ENCODE data around the gene CMC4. TPM values are rescaled to one million over a fixed set of nuclear protein-coding genes. Genes with fewer than 3 reads are reported as not detected.
A peak's percentile ranks its signal among the peaks of the same experiment; 100 is the strongest.

Gene CMC4
- total and polyA plus RNA-seq, 9 of the 15 experiments (the other 6 are each of a cell fraction or from before 2014, with no cell fraction given), result 3.5 to 16.9 (median 8.2) TPM

DNA sequence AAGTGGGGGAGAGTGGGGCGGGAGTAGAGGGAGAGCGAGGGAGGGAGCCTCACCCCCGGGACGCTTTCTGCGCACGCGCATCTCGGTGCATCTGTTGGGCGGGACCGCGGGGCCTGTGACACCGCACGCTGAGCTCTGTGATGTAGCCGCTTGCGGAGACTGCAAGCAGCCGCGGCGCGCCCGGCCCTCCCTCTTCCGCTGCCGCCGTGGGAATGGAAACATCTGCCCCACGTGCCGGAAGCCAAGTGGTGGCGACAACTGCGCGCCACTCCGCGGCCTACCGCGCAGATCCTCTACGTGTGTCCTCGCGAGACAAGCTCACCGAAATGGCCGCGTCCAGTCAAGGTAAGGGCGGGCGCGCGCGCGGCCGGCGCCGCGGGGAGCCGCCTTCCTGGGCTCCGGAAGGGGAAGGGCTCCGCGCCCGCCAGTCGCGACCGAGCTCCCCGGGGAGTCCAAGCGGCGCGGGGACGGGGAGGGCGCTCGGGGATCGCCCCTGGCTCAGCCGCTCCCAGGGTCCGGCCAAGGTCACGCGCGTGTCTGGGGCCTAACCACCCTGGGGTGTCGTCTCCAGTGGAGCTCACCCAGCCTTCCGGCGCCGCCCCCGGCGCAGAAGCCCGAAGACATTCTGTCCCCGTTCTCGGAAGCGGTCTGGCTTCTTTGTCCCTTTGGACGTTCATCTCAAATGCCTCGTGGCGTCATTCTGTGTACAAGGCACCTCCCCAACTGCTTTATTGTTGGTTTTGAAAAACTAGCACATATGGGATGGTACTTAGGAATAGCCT lies 44.0 kb downstream of the CMC4 start, which contains the start of gene FUNDC2 (continued):
- TF ChIP-seq, protein P1, sequence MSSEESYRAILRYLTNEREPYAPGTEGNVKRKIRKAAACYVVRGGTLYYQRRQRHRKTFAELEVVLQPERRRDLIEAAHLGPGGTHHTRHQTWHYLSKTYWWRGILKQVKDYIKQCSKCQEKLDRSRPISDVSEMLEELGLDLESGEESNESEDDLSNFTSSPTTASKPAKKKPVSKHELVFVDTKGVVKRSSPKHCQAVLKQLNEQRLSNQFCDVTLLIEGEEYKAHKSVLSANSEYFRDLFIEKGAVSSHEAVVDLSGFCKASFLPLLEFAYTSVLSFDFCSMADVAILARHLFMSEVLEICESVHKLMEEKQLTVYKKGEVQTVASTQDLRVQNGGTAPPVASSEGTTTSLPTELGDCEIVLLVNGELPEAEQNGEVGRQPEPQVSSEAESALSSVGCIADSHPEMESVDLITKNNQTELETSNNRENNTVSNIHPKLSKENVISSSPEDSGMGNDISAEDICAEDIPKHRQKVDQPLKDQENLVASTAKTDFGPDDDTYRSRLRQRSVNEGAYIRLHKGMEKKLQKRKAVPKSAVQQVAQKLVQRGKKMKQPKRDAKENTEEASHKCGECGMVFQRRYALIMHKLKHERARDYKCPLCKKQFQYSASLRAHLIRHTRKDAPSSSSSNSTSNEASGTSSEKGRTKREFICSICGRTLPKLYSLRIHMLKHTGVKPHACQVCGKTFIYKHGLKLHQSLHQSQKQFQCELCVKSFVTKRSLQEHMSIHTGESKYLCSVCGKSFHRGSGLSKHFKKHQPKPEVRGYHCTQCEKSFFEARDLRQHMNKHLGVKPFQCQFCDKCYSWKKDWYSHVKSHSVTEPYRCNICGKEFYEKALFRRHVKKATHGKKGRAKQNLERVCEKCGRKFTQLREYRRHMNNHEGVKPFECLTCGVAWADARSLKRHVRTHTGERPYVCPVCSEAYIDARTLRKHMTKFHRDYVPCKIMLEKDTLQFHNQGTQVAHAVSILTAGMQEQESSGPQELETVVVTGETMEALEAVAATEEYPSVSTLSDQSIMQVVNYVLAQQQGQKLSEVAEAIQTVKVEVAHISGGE (CRISPR knock-in tag; IDR thresholded peaks at IDR 0.05), result peak in 1 of 3 experiments; percentile 87; a peak in 2 of 6 replicates
- TF ChIP-seq SNIP1 (IDR thresholded peaks at IDR 0.05; ENCODE audit: low read depth) (no peak), GATA2 (CRISPR knock-in tag; IDR thresholded peaks at IDR 0.05) (peak; percentile 30; the same call in 1 of the 2 replicates), MXI1 (IDR thresholded peaks at IDR 0.05; ENCODE audit: low read depth, low read length) (no peak), FOS (IDR thresholded peaks at IDR 0.05; ENCODE audit: extremely low read depth, insufficient read length) (no peak), ARID1B (IDR thresholded peaks at IDR 0.05) (no peak), MAFK (IDR thresholded peaks at IDR 0.05; ENCODE audit: low read length) (no peak)
- TF ChIP-seq, protein P2, sequence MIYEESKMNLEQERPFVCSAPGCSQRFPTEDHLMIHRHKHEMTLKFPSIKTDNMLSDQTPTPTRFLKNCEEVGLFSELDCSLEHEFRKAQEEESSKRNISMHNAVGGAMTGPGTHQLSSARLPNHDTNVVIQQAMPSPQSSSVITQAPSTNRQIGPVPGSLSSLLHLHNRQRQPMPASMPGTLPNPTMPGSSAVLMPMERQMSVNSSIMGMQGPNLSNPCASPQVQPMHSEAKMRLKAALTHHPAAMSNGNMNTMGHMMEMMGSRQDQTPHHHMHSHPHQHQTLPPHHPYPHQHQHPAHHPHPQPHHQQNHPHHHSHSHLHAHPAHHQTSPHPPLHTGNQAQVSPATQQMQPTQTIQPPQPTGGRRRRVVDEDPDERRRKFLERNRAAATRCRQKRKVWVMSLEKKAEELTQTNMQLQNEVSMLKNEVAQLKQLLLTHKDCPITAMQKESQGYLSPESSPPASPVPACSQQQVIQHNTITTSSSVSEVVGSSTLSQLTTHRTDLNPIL (CRISPR knock-in tag; IDR thresholded peaks at IDR 0.05), result no peak
- TF ChIP-seq, protein P3, sequence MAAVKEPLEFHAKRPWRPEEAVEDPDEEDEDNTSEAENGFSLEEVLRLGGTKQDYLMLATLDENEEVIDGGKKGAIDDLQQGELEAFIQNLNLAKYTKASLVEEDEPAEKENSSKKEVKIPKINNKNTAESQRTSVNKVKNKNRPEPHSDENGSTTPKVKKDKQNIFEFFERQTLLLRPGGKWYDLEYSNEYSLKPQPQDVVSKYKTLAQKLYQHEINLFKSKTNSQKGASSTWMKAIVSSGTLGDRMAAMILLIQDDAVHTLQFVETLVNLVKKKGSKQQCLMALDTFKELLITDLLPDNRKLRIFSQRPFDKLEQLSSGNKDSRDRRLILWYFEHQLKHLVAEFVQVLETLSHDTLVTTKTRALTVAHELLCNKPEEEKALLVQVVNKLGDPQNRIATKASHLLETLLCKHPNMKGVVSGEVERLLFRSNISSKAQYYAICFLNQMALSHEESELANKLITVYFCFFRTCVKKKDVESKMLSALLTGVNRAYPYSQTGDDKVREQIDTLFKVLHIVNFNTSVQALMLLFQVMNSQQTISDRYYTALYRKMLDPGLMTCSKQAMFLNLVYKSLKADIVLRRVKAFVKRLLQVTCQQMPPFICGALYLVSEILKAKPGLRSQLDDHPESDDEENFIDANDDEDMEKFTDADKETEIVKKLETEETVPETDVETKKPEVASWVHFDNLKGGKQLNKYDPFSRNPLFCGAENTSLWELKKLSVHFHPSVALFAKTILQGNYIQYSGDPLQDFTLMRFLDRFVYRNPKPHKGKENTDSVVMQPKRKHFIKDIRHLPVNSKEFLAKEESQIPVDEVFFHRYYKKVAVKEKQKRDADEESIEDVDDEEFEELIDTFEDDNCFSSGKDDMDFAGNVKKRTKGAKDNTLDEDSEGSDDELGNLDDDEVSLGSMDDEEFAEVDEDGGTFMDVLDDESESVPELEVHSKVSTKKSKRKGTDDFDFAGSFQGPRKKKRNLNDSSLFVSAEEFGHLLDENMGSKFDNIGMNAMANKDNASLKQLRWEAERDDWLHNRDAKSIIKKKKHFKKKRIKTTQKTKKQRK (IDR thresholded peaks at IDR 0.05; ENCODE audit: borderline replicate concordance, low read depth, low read length), result no peak
